HG03442 (cell line): ENCODE results near the gene DIRAS1.

Source experiments
- ATAC-seq: cut with Tn5 transposase; IDR thresholded peaks from one replicate; pipeline ENCODE4 v1.9.1; 2021; ENCODE audit warnings: mild to moderate bottlenecking, moderate library complexity; ENCODE audit not compliant: unreplicated experiment

The DIRAS1 gene

DNA sequence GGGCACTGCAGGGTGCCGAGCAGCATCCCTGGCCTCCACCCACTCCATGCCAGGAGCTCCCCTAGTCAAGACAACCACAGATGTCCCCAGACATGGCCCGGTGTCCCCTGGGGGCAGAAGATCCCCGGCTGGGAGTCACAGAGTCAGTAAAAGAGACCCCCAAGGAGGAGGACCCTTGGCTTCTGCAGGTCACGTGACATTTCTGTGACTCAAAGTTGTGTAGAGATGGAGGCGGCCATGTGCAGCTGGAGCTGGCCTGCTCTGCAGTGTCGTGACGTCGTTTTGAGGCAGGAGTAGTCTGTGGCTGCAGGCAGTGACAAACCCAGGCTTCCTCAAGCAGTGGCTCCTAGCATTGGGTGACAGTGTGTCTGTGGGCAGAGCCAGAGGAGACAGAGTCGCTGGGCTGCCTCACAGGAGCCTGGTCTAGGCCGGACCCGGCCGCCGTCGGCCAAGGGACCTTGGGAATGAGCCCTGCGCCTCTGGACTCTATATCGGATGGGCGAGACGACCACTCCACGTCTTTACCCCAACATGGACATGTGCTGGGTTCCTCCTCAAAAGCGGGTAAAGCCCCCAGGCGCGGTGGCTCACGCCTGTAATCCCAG lies 7.7 kb upstream of the DIRAS1 start:
- no peak for ATAC-seq

- no peak for ATAC-seq
Observed at GRCh38 chr19:2727640-2727944, 6.4 kb upstream of the DIRAS1 start.

- no peak for ATAC-seq
Observed at GRCh38 chr19:2726904-2727639, 5.9 kb upstream of the DIRAS1 start.

- ATAC-seq: no peak
Observed at GRCh38 chr19:2726160-2726855, 5.1 kb upstream of the DIRAS1 start.

DNA sequence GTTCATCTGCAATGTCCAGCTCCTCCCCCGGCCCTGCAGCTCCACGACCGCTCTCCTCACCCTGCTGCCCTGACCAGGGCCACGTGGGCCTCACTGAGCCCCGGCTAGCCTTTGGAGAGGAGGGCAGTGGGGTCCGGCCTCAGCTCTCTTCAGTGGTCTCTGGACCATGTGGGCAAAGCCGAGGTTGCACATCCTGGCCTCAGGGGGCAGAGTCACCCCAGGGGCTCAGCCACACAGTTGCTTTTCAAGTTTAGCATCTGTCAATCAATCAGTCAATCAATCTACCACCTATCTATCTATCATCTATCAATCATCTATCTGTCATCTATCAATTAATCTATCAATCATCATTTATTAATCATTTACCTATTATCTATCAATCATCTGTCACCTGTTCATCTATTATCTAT lies 3.0 kb upstream of the DIRAS1 start:
- ATAC-seq: no peak

GRCh38 chr19:2723747-2724146 lies 2.6 kb upstream of the DIRAS1 start:
- ATAC-seq: no peak

DNA sequence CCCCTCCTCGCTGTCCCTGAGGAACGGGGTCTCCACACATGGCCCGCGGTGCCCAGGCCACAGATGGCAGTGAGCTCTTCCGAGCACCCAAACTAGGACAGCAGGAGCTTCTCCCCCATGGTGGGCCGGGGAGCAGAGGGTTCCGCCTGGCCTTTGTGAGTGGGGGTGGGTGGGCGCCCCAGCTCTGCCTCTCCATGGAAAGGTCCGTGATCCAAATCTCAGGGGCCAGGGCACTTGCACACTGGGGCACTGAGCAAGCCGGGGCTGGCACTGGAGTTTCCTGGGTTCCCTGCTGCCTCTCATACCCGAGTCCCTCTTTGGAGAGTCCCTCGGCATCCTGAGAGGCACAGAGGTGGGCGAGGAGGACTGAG lies 2.2 kb upstream of the DIRAS1 start:
- no peak for ATAC-seq

- ATAC-seq: no peak
Observed at GRCh38 chr19:2722541-2723344, 1.6 kb upstream of the DIRAS1 start.

GRCh38 chr19:2721570-2722540 lies 683 bp upstream of the DIRAS1 start:
- no peak for ATAC-seq

- no peak for ATAC-seq
Observed at GRCh38 chr19:2719920-2720776, 1.0 kb downstream of the DIRAS1 start.

DNA sequence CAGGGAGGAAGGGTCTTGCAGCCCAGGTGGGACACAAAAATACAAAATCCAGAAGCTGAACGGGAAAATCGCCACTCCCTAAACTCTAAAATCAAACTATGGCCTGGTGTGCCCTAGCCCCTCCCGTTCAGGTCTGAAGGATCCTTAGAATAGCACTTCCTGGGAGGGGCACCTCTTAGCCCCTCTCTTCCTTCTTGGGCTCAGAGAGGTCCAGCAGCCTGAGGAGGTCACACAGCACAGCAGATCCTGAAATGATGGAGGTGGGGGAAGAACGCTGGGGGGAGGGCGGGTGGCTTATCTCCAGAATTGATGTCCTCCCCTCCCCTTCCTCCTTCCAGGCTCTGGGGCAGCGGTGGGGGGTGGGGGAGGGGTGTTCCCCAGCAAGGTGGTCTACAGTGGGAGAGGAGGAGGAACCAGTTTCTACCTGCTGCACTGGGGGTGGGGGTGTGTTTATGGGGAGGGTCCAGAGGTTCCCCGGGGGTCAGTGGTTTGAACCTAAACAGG lies 1.9 kb downstream of the DIRAS1 start:
- no peak for ATAC-seq

GRCh38 chr19:2717638-2718541 lies 3.3 kb downstream of the DIRAS1 start:
- ATAC-seq: no peak

GRCh38 chr19:2716722-2717637 lies 4.2 kb downstream of the DIRAS1 start:
- no peak for ATAC-seq

- no peak for ATAC-seq
Observed at GRCh38 chr19:2716275-2716650, 4.9 kb downstream of the DIRAS1 start.

DNA sequence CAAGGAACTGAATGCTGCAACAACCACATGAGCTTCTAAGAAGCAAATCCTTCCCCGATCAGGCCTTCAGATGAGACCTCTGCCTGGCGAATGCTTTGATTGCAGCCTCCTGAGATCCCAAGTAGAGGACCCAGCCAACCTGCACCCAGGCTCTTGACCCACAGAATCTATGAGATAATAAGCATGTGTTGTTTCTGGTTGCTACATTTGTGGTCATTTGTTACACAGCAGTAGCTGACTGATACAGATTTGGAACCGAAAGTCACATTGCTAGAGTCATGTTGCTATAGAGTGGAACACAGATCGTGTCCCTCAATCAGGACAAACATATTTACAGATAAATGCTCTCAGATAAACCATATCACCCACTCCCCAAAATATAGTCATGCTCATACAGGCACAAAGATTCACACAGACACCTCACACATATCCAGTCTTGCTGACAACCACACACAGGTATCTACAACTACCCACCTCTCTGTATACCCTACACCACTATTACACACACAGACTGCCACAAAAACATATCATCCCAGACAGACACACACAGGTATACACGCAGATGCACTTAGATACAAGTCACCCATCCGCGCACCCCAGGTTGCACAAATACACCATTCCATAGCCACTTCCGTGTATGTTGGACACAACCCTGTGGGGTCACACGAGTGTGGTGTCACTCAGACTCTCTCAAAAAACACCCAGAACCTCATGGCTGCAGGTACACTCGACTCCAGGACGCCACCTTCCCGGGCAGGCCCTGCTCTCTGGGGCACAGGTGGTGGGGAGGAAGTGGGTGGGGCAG lies 5.5 kb downstream of the DIRAS1 start:
- no peak for ATAC-seq

GRCh38 chr19:2714531-2715269 lies 6.5 kb downstream of the DIRAS1 start:
- no peak for ATAC-seq
